ENCODE data around the gene NDUFV3.

The NDUFV3 gene

GRCh38 chr21:42923553-42924432, 30.7 kb downstream of the NDUFV3 start (continued):
- no peak for TF ChIP-seq ZNF449 (tag by site-specific recombination; IDR thresholded peaks at IDR 0.05)
- TF ChIP-seq ZFP3 (tag by site-specific recombination; IDR thresholded peaks at IDR 0.05; ENCODE audit: low read depth) = peak; percentile 40; the same call in 1 of the 2 replicates
- TF ChIP-seq ZNF561 (tag by site-specific recombination; IDR thresholded peaks at IDR 0.05; ENCODE audit: borderline replicate concordance) = 0 out of 2 replicates have a peak, but pooled peaks have one; percentile 67
- TF ChIP-seq SALL2 (tag by site-specific recombination; IDR thresholded peaks at IDR 0.05; ENCODE audit: borderline replicate concordance) = no peak
- no peak for TF ChIP-seq ZNF157 (tag by site-specific recombination; IDR thresholded peaks at IDR 0.05)
- TF ChIP-seq ZNF138 (tag by site-specific recombination; IDR thresholded peaks at IDR 0.05; ENCODE audit: borderline replicate concordance) = no peak
- no peak for TF ChIP-seq MEIS1 (CRISPR knock-in tag; IDR thresholded peaks at IDR 0.05; ENCODE audit: borderline replicate concordance)
- TF ChIP-seq ZNF423 (tag by site-specific recombination; IDR thresholded peaks at IDR 0.05) = peak; percentile 91
- TF ChIP-seq TCF7L2 (IDR thresholded peaks at IDR 0.05; ENCODE audit: borderline replicate concordance, low read depth, low read length) = no peak
- peak; percentile 92 for TF ChIP-seq ZXDB (tag by site-specific recombination; IDR thresholded peaks at IDR 0.05)
- TF ChIP-seq ZNF580 (tag by site-specific recombination; IDR thresholded peaks at IDR 0.05) = no peak; the same call in 1 of the 2 replicates
- TF ChIP-seq ZNF112 (tag by site-specific recombination; IDR thresholded peaks at IDR 0.05) = no peak
- peak; percentile 36; the same call in 1 of the 2 replicates for TF ChIP-seq ZNF558 (tag by site-specific recombination; IDR thresholded peaks at IDR 0.05)
- TF ChIP-seq ZNF184 (tag by site-specific recombination; IDR thresholded peaks at IDR 0.05) = no peak
- peak; percentile 67; the same call in 1 of the 2 replicates for TF ChIP-seq ZBTB21 (tag by site-specific recombination; IDR thresholded peaks at IDR 0.05)
- no peak for TF ChIP-seq ZFP41 (tag by site-specific recombination; IDR thresholded peaks at IDR 0.05; ENCODE audit: borderline replicate concordance)
- TF ChIP-seq ZNF214 (tag by site-specific recombination; IDR thresholded peaks at IDR 0.05; ENCODE audit: borderline replicate concordance) = no peak
- TF ChIP-seq ZNF18 (tag by site-specific recombination; IDR thresholded peaks at IDR 0.05) = 0 out of 2 replicates have a peak, but pooled peaks have one; percentile 42
- no peak for TF ChIP-seq ZBTB49 (tag by site-specific recombination; IDR thresholded peaks at IDR 0.05; ENCODE audit: low read depth)
- TF ChIP-seq ZSCAN4 (tag by site-specific recombination; IDR thresholded peaks at IDR 0.05) = no peak; the same call in 1 of the 2 replicates
- no peak for TF ChIP-seq ZNF529 (tag by site-specific recombination; IDR thresholded peaks at IDR 0.05; ENCODE audit: insufficient replicate concordance)
- no peak; the same call in 1 of the 2 replicates for TF ChIP-seq ZSCAN30 (tag by site-specific recombination; IDR thresholded peaks at IDR 0.05)
- no peak for TF ChIP-seq YY1 (tag by site-specific recombination; IDR thresholded peaks at IDR 0.05)
- TF ChIP-seq ZBTB7A (tag by site-specific recombination; IDR thresholded peaks at IDR 0.05; ENCODE audit: low read depth) = no peak
- no peak for TF ChIP-seq BCL11B (tag by site-specific recombination; IDR thresholded peaks at IDR 0.05; ENCODE audit: low read depth)
- TF ChIP-seq ZNF596 (tag by site-specific recombination; IDR thresholded peaks at IDR 0.05) = no peak
- TF ChIP-seq ZBTB20 (tag by site-specific recombination; IDR thresholded peaks at IDR 0.05) = peak; percentile 69; the same call in 1 of the 2 replicates
- no peak for TF ChIP-seq ZNF777 (tag by site-specific recombination; IDR thresholded peaks at IDR 0.05; ENCODE audit: borderline replicate concordance)
- no peak for TF ChIP-seq ZNF404 (tag by site-specific recombination; IDR thresholded peaks at IDR 0.05)
- no peak; the same call in 1 of the 2 replicates for TF ChIP-seq ZNF701 (tag by site-specific recombination; IDR thresholded peaks at IDR 0.05)
- peak; percentile 81 for TF ChIP-seq SP2 (tag by site-specific recombination; IDR thresholded peaks at IDR 0.05)
- TF ChIP-seq ZNF549 (tag by site-specific recombination; IDR thresholded peaks at IDR 0.05) = no peak
